HEK293 (cell line): ENCODE results near the gene ZFP42.

Experiments
- KLF10 ChIP-seq: fragments of 450-650 bp; IDR thresholded peaks from 2 replicates; pipeline ENCODE4 v1.5.1; 2018; ENCODE audit warnings: missing biosample characterization, mild to moderate bottlenecking, missing genetic modification characterization
- SP2 ChIP-seq: fragments of 450-650 bp; formaldehyde crosslinking; IDR thresholded peaks from 2 replicates; pipeline ENCODE4 v1.5.1; 2016; ENCODE audit warnings: missing biosample characterization, missing genetic modification characterization
- WT1 ChIP-seq: fragments of 450-650 bp; formaldehyde crosslinking; IDR thresholded peaks from 2 replicates; pipeline ENCODE4 v1.5.1; 2016; ENCODE audit warnings: missing biosample characterization, missing genetic modification characterization
- ZEB2 ChIP-seq: fragments of 450-650 bp; formaldehyde crosslinking; IDR thresholded peaks from 2 replicates; pipeline ENCODE4 v1.5.1; 2016; ENCODE audit warnings: missing biosample characterization, missing genetic modification characterization
- ZNF350 ChIP-seq: fragments of 450-650 bp; formaldehyde crosslinking; IDR thresholded peaks from 2 replicates; pipeline ENCODE4 v1.5.0; 2017; ENCODE audit warnings: missing biosample characterization, mild to moderate bottlenecking, missing genetic modification characterization
- ZNF777 ChIP-seq: fragments of 450-650 bp; formaldehyde crosslinking; IDR thresholded peaks from 2 replicates; pipeline ENCODE4 v1.5.1; 2017; ENCODE audit warnings: missing biosample characterization, missing genetic modification characterization, borderline replicate concordance
- TF ChIP-seq, protein P1 (sequence below): fragments of 450-650 bp; formaldehyde crosslinking; IDR thresholded peaks from 2 replicates; pipeline ENCODE4 v1.5.1; 2016; ENCODE audit warnings: missing biosample characterization, missing genetic modification characterization

- TF ChIP-seq KLF10 (tag by site-specific recombination) (no peak), WT1 (tag by site-specific recombination) (no peak), SP2 (tag by site-specific recombination) (no peak), ZEB2 (tag by site-specific recombination) (no peak), ZNF777 (tag by site-specific recombination) (no peak), ZNF350 (tag by site-specific recombination) (no peak)
- TF ChIP-seq, protein P1, sequence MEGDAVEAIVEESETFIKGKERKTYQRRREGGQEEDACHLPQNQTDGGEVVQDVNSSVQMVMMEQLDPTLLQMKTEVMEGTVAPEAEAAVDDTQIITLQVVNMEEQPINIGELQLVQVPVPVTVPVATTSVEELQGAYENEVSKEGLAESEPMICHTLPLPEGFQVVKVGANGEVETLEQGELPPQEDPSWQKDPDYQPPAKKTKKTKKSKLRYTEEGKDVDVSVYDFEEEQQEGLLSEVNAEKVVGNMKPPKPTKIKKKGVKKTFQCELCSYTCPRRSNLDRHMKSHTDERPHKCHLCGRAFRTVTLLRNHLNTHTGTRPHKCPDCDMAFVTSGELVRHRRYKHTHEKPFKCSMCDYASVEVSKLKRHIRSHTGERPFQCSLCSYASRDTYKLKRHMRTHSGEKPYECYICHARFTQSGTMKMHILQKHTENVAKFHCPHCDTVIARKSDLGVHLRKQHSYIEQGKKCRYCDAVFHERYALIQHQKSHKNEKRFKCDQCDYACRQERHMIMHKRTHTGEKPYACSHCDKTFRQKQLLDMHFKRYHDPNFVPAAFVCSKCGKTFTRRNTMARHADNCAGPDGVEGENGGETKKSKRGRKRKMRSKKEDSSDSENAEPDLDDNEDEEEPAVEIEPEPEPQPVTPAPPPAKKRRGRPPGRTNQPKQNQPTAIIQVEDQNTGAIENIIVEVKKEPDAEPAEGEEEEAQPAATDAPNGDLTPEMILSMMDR (tag by site-specific recombination), result no peak
Observed at GRCh38 chr4:187996502-187997177, 1.1 kb downstream of the ZFP42 start.
